ENCODE data around the gene TRIM50. TPM values are rescaled to one million over a fixed set of nuclear protein-coding genes. Genes with fewer than 3 reads are reported as not detected.
"Not testable (repeated sequence)": the region's sequence is repeated elsewhere in the genome, so short reads cannot be mapped to it uniquely, and the experiment has no call there.

TRIM50 gene
- not detected in 2 replicates for total RNA-seq
- polyA plus RNA-seq, result not detected in 2 replicates
- polyA plus RNA-seq (2012), result not detected in 2 replicates
- not detected in 2 replicates for polyA minus RNA-seq (ENCODE audit: low replicate concordance)

DNA sequence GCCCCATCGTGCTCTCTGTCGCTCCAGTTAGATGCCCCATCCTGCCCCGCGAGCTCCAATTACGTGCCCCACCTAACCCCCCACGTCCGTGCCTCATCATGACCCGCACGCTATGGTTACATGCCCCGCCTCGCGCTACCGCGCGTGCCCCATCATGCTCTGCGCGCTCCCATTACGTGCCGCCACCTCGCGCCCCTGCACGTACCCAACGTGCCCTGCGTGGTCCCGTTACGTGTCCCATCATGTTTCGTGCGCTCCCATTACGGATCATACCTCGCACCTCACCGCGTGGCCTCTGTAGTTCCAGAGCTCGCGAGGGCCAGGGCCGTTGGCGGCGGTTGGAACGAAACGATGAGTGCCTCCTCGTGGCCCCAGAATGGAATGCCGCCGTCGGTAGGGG is at the start of gene TRIM50, which contains the start of gene FKBP6:
Gene TRIM50, minus strand, starts transcription at position 161 of the 400 bp plus-strand sequence. CDS start 3,295 bp downstream, outside the sequence.
Gene FKBP6, plus strand, starts transcription at position 240 of the 400 bp plus-strand sequence. CDS start 268 bp downstream, outside the sequence.
- not testable (repeated sequence) for H3K4me1 ChIP-seq (ENCODE audit: control insufficient read depth, extremely low read depth, insufficient read depth, low read length); H3K79me2 ChIP-seq (ENCODE audit: control insufficient read depth, insufficient read depth, low read length); H3K9me3 ChIP-seq (ENCODE audit: control insufficient read depth, insufficient read depth, low read depth, low read length); H3K4me2 ChIP-seq (ENCODE audit: extremely low read depth, insufficient read depth, low read length); H3K36me3 ChIP-seq (ENCODE audit: control insufficient read depth, insufficient read depth, low read length); H4K20me1 ChIP-seq (ENCODE audit: control insufficient read depth, extremely low read depth, insufficient read depth, low read length); H3K27ac ChIP-seq (ENCODE audit: insufficient read depth, low read length); H3K9ac ChIP-seq (ENCODE audit: insufficient read depth, low read length); H3K4me3 ChIP-seq (replicated peaks in 1 of 4; ENCODE audit: control extremely low read depth in 1 of 4, insufficient read depth in 1 of 4, low read depth in 3 of 4, low read length in 4 of 4); H2AFZ ChIP-seq (ENCODE audit: low read length); DNase-seq (ENCODE audit: low read depth in 2 of 2)
- peaks cover 15% of the 10 kb centered on the region for H3K27me3 ChIP-seq (ENCODE audit: control insufficient read depth, insufficient read depth, low read length)

DNA sequence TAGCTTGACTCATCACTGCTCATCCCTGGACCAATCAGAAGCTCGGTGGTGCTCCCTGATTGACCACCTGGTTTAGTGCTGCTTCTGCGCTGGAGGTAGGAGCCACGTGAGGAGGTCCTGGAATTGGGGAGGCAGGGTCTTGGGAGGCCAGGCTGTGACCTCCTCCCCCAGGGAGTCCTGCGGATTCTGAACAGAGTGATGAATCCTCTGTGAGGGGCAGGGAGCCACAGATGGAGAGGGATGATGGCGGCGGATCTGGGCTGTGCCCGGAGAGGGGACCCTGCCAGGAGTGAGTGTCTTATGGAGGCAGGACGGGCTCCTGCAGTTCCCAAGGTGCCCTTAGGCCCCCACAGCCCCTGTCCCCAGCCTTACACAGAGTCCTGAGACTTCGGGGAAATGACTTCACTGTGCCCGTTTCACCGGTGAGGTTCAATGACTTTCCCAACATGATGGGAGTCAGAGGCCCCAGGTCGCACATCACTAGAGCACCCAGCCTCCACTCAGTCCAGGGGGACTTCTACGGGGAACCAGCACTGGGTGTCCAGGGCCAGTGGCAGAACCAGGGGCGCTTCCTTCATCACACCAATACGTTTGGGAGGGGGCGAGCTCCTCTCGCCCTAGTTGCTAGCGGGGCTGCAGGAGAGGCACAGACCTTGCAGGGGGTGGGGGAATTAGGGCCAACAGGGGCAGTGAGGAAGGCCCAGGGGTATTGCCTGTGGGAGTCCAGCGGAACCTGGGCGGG is 49.0 kb upstream of the TRIM50 start:
- Histone ChIP-seq H3K4me1 (ENCODE audit: control insufficient read depth, extremely low read depth, insufficient read depth, low read length) (no peaks in the 10 kb centered on the region), H3K27me3 (ENCODE audit: control insufficient read depth, insufficient read depth, low read length) (peaks cover 8% of the 10 kb centered on the region), H3K36me3 (ENCODE audit: control insufficient read depth, insufficient read depth, low read length) (no peaks in the 10 kb centered on the region), H3K79me2 (ENCODE audit: control insufficient read depth, insufficient read depth, low read length) (no peaks in the 10 kb centered on the region), H3K9ac (ENCODE audit: insufficient read depth, low read length) (no peak overlapping the region), H3K4me2 (ENCODE audit: extremely low read depth, insufficient read depth, low read length) (no peak overlapping the region), H3K27ac (ENCODE audit: insufficient read depth, low read length) (no peak overlapping the region), H3K4me3 (replicated peaks in 1 of 4; ENCODE audit: control extremely low read depth in 1 of 4, insufficient read depth in 1 of 4, low read depth in 3 of 4, low read length in 4 of 4) (no peak overlapping the region), H3K9me3 (ENCODE audit: control insufficient read depth, insufficient read depth, low read depth, low read length) (no peaks in the 10 kb centered on the region), H4K20me1 (ENCODE audit: control insufficient read depth, extremely low read depth, insufficient read depth, low read length) (no peaks in the 10 kb centered on the region), H2AFZ (ENCODE audit: low read length) (no peak overlapping the region)
- TF ChIP-seq, protein P1, sequence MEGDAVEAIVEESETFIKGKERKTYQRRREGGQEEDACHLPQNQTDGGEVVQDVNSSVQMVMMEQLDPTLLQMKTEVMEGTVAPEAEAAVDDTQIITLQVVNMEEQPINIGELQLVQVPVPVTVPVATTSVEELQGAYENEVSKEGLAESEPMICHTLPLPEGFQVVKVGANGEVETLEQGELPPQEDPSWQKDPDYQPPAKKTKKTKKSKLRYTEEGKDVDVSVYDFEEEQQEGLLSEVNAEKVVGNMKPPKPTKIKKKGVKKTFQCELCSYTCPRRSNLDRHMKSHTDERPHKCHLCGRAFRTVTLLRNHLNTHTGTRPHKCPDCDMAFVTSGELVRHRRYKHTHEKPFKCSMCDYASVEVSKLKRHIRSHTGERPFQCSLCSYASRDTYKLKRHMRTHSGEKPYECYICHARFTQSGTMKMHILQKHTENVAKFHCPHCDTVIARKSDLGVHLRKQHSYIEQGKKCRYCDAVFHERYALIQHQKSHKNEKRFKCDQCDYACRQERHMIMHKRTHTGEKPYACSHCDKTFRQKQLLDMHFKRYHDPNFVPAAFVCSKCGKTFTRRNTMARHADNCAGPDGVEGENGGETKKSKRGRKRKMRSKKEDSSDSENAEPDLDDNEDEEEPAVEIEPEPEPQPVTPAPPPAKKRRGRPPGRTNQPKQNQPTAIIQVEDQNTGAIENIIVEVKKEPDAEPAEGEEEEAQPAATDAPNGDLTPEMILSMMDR (conservative IDR thresholded peaks at IDR 0.05 in 1 of 2, IDR thresholded peaks at IDR 0.05 in 1 of 2; ENCODE audit: low read depth in 1 of 2, low read length in 2 of 2), result no peak
- no peak for TF ChIP-seq EZH2 (IDR thresholded peaks at IDR 0.05; ENCODE audit: low read length, missing control alignments)
- no peak for DNase-seq (ENCODE audit: low read depth in 2 of 2)

DNA sequence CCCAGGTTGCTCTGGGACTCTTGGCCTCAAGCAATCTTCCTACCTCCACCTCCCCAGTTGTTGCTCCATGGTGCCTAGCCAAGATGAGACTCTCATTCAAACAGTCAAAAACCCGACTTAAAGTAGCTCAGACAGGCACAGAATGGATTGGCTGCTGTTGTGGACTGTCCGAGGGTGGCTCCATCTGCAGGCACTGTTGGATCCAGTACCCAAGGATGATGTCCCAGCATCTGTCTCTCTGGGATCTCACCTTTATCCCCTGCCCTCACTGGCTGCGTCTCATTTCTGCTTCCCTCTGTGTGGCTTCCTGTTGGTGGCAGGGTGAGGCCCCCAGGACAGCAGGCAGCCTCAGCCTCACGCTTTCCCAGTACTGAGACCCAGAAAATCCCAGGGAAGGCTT is 48.4 kb upstream of the TRIM50 start:
- H3K4me1 ChIP-seq (ENCODE audit: control insufficient read depth, extremely low read depth, insufficient read depth, low read length); H3K27ac ChIP-seq (ENCODE audit: insufficient read depth, low read length); H4K20me1 ChIP-seq (ENCODE audit: control insufficient read depth, extremely low read depth, insufficient read depth, low read length); DNase-seq (ENCODE audit: low read depth in 2 of 2); H3K9me3 ChIP-seq (ENCODE audit: control insufficient read depth, insufficient read depth, low read depth, low read length); H3K27me3 ChIP-seq (ENCODE audit: control insufficient read depth, insufficient read depth, low read length); H3K4me2 ChIP-seq (ENCODE audit: extremely low read depth, insufficient read depth, low read length); H2AFZ ChIP-seq (ENCODE audit: low read length); H3K36me3 ChIP-seq (ENCODE audit: control insufficient read depth, insufficient read depth, low read length); H3K79me2 ChIP-seq (ENCODE audit: control insufficient read depth, insufficient read depth, low read length); H3K4me3 ChIP-seq (replicated peaks in 1 of 4; ENCODE audit: control extremely low read depth in 1 of 4, insufficient read depth in 1 of 4, low read depth in 3 of 4, low read length in 4 of 4); H3K9ac ChIP-seq (ENCODE audit: insufficient read depth, low read length): not testable (repeated sequence)

DNA sequence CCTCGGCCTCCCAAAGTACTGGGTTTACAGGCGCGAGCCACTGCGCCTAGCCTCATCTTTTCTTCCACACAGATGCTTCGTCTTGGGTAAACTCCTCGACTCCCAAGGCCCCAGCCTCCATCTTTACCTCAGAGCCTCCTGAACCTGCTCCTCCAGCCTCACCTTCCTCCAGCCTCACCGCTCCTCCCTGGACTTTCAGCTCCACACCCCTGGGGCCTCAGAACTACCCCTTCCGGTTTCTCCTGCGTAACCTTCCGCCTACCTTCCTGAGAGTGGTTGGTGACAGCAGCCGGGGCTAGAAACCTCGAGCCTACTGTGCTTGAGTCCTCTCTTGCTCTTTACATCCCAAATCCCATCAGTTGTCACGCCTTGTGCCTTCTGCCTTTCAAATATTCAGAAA is 45.9 kb upstream of the TRIM50 start:
- Histone ChIP-seq H3K9me3 (ENCODE audit: control insufficient read depth, insufficient read depth, low read depth, low read length) (no peaks in the 10 kb centered on the region), H2AFZ (ENCODE audit: low read length) (no peak overlapping the region), H3K36me3 (ENCODE audit: control insufficient read depth, insufficient read depth, low read length) (no peaks in the 10 kb centered on the region), H3K27ac (ENCODE audit: insufficient read depth, low read length) (no peak overlapping the region), H3K4me3 (replicated peaks in 1 of 4; ENCODE audit: control extremely low read depth in 1 of 4, insufficient read depth in 1 of 4, low read depth in 3 of 4, low read length in 4 of 4) (no peak overlapping the region), H4K20me1 (ENCODE audit: control insufficient read depth, extremely low read depth, insufficient read depth, low read length) (no peaks in the 10 kb centered on the region), H3K4me2 (ENCODE audit: extremely low read depth, insufficient read depth, low read length) (no peak overlapping the region), H3K27me3 (ENCODE audit: control insufficient read depth, insufficient read depth, low read length) (peaks cover 8% of the 10 kb centered on the region), H3K4me1 (ENCODE audit: control insufficient read depth, extremely low read depth, insufficient read depth, low read length) (no peaks in the 10 kb centered on the region), H3K9ac (ENCODE audit: insufficient read depth, low read length) (no peak overlapping the region), H3K79me2 (ENCODE audit: control insufficient read depth, insufficient read depth, low read length) (no peaks in the 10 kb centered on the region)
- TF ChIP-seq EZH2 (IDR thresholded peaks at IDR 0.05; ENCODE audit: low read length, missing control alignments), result no peak
- TF ChIP-seq, protein P1 (conservative IDR thresholded peaks at IDR 0.05 in 1 of 2, IDR thresholded peaks at IDR 0.05 in 1 of 2; ENCODE audit: low read depth in 1 of 2, low read length in 2 of 2), result no peak
- no peak for DNase-seq (ENCODE audit: low read depth in 2 of 2)
